Motor neuron (in vitro differentiated cells): Measurements from ENCODE around the gene GVQW3. TPM values are rescaled to one million over a fixed set of nuclear protein-coding genes. Genes with fewer than 3 reads are reported as not detected.

ENCODE experiments used
- total RNA-seq, 8 experiments: library from RNA; unstranded; fragments of 300-600 nt; gene quantifications; 2 replicates each; pipeline versions ENCODE4 v1.2.3 to v1.2.4, GENCODE V29; 2022

Gene GVQW3
- total RNA-seq, 8 experiments from 2014 or later: 2.4 to 21.1 (median 15.9) TPM

Other genes with a start within 250 kb of the GVQW3 start
- 1 to 10 TPM in 6 of 8 experiments, under 1 TPM in 2; 0.18 to 9.3 (median 3.0) TPM for gene WNT11, start 174.8 kb upstream of the GVQW3 start, total RNA-seq
- 10 to 100 TPM; 23.0 to 71.2 (median 47.5) TPM for gene THAP12, start 191 bp upstream of the GVQW3 start, total RNA-seq
- gene EMSY, start 63.7 kb downstream of the GVQW3 start, total RNA-seq: 10 to 100 TPM in 7 of 8 experiments, 1 to 10 TPM in 1; 9.1 to 29.5 (median 20.8) TPM